ENCODE measurements around the gene NOS1AP.

Gene NOS1AP

GRCh38 chr1:162361349-162361748 lies 291.9 kb downstream of the NOS1AP start:
- Histone ChIP-seq H4K20me1 (ENCODE audit: control insufficient read depth, insufficient read depth, low read depth, low read length) (no peaks in the 10 kb centered on the region), H3K36me3 (ENCODE audit: control insufficient read depth, low read length) (no peaks in the 10 kb centered on the region), H3K27ac (ENCODE audit: low read depth, low read length) (no peak overlapping the region), H3K4me2 (ENCODE audit: low read length) (no peak overlapping the region), H3K27me3 (ENCODE audit: control insufficient read depth, low read length) (peaks cover 8% of the 10 kb centered on the region), H3K9me3 (ENCODE audit: control insufficient read depth, insufficient read depth, low read length) (no peaks in the 10 kb centered on the region), H3K4me3 (ENCODE audit: low read length) (no peak overlapping the region), H3K79me2 (ENCODE audit: control insufficient read depth, low read length) (no peaks in the 10 kb centered on the region), H3F3A (ENCODE audit: control insufficient read depth, insufficient read depth) (no peaks in the 10 kb centered on the region), H3K4me1 (ENCODE audit: control insufficient read depth, low read length) (no peaks in the 10 kb centered on the region), H3K9me2 (replicated peaks; ENCODE audit: control insufficient read depth, low read length) (no peaks in the 10 kb centered on the region)
- TF ChIP-seq, protein P1, sequence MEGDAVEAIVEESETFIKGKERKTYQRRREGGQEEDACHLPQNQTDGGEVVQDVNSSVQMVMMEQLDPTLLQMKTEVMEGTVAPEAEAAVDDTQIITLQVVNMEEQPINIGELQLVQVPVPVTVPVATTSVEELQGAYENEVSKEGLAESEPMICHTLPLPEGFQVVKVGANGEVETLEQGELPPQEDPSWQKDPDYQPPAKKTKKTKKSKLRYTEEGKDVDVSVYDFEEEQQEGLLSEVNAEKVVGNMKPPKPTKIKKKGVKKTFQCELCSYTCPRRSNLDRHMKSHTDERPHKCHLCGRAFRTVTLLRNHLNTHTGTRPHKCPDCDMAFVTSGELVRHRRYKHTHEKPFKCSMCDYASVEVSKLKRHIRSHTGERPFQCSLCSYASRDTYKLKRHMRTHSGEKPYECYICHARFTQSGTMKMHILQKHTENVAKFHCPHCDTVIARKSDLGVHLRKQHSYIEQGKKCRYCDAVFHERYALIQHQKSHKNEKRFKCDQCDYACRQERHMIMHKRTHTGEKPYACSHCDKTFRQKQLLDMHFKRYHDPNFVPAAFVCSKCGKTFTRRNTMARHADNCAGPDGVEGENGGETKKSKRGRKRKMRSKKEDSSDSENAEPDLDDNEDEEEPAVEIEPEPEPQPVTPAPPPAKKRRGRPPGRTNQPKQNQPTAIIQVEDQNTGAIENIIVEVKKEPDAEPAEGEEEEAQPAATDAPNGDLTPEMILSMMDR (IDR thresholded peaks at IDR 0.05; ENCODE audit: low read depth, low read length, poor library complexity, severe bottlenecking), result no peak
- TF ChIP-seq EZH2phosphoT487 (IDR thresholded peaks at IDR 0.05; ENCODE audit: borderline replicate concordance, low read length), result no peak

DNA sequence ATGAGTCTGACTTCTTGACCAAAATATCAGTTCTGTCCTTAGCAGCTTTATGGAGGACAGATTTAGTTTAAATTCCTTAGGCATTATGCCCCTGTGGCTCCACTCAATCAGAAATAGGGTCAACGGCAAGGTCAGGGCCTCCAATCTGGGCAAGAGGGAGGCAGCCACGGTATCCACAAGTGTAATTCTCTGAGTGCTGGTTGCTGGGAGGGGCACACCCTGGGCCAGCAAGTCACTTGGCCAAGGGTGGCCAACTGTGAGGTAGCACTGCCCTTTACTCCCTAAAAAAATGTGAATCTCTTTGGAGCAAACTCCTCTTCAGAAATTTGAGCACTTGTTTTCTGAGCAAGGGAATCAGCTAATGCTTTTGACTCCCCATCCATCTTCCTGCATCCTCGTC lies 294.3 kb downstream of the NOS1AP start:
- Histone ChIP-seq H3K9me2 (replicated peaks; ENCODE audit: control insufficient read depth, low read length) (no peaks in the 10 kb centered on the region), H3K4me3 (ENCODE audit: low read length) (no peak overlapping the region), H3K27ac (ENCODE audit: low read depth, low read length) (no peak overlapping the region), H4K20me1 (ENCODE audit: control insufficient read depth, insufficient read depth, low read depth, low read length) (no peaks in the 10 kb centered on the region), H3K4me2 (ENCODE audit: low read length) (no peak overlapping the region), H3K4me1 (ENCODE audit: control insufficient read depth, low read length) (no peaks in the 10 kb centered on the region), H3K36me3 (ENCODE audit: control insufficient read depth, low read length) (no peaks in the 10 kb centered on the region), H3K9me3 (ENCODE audit: control insufficient read depth, insufficient read depth, low read length) (no peaks in the 10 kb centered on the region), H3K79me2 (ENCODE audit: control insufficient read depth, low read length) (no peaks in the 10 kb centered on the region), H3K27me3 (ENCODE audit: control insufficient read depth, low read length) (peaks cover 8% of the 10 kb centered on the region), H3F3A (ENCODE audit: control insufficient read depth, insufficient read depth) (no peaks in the 10 kb centered on the region)
- TF ChIP-seq, protein P1 (IDR thresholded peaks at IDR 0.05; ENCODE audit: low read depth, low read length, poor library complexity, severe bottlenecking), result no peak
- no peak for TF ChIP-seq EZH2phosphoT487 (IDR thresholded peaks at IDR 0.05; ENCODE audit: borderline replicate concordance, low read length)

DNA sequence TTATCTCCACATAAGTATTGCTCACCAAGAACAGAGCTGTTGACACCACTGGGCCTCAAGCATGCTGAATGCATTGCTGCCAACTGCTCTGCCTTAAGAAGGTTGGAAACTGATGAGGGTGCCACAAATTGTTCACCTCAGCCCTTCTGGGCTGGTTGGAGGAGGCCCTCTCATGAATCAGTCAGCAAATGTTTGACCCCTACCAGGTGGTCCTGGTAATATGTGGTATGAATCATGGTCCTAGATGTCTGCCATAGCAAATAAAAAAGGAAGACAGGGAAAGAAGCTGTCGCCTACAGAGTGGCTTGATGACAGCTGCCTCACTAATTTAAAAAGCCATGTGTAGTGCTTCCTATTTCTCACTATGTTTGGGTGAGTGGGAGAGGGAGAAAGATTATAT lies 295.0 kb downstream of the NOS1AP start:
- H3K27ac ChIP-seq (ENCODE audit: low read depth, low read length), result no peak overlapping the region
- no peaks in the 10 kb centered on the region for H3K79me2 ChIP-seq (ENCODE audit: control insufficient read depth, low read length)
- no peaks in the 10 kb centered on the region for H3K36me3 ChIP-seq (ENCODE audit: control insufficient read depth, low read length)
- no peak overlapping the region for H3K4me3 ChIP-seq (ENCODE audit: low read length)
- H3K9me2 ChIP-seq (replicated peaks; ENCODE audit: control insufficient read depth, low read length), result no peaks in the 10 kb centered on the region
- no peak overlapping the region for H3K4me2 ChIP-seq (ENCODE audit: low read length)
- no peaks in the 10 kb centered on the region for H3K4me1 ChIP-seq (ENCODE audit: control insufficient read depth, low read length)
- H4K20me1 ChIP-seq (ENCODE audit: control insufficient read depth, insufficient read depth, low read depth, low read length), result no peaks in the 10 kb centered on the region
- no peaks in the 10 kb centered on the region for H3F3A ChIP-seq (ENCODE audit: control insufficient read depth, insufficient read depth)
- H3K27me3 ChIP-seq (ENCODE audit: control insufficient read depth, low read length), result peaks cover 8% of the 10 kb centered on the region
- TF ChIP-seq EZH2phosphoT487 (IDR thresholded peaks at IDR 0.05; ENCODE audit: borderline replicate concordance, low read length), result no peak
- TF ChIP-seq, protein P1 (IDR thresholded peaks at IDR 0.05; ENCODE audit: low read depth, low read length, poor library complexity, severe bottlenecking), result no peak
- H3K9me3 ChIP-seq (ENCODE audit: control insufficient read depth, insufficient read depth, low read length), result no peaks in the 10 kb centered on the region

Measured in DOHH2 (cell line).